HG03097 (cell line): ENCODE data around the gene CGB7.

Source experiments
- ATAC-seq: cut with Tn5 transposase; IDR thresholded peaks from one replicate; pipeline ENCODE4 v1.9.1; 2021; ENCODE audit not compliant: unreplicated experiment, low FRiP score

CGB7 gene

DNA sequence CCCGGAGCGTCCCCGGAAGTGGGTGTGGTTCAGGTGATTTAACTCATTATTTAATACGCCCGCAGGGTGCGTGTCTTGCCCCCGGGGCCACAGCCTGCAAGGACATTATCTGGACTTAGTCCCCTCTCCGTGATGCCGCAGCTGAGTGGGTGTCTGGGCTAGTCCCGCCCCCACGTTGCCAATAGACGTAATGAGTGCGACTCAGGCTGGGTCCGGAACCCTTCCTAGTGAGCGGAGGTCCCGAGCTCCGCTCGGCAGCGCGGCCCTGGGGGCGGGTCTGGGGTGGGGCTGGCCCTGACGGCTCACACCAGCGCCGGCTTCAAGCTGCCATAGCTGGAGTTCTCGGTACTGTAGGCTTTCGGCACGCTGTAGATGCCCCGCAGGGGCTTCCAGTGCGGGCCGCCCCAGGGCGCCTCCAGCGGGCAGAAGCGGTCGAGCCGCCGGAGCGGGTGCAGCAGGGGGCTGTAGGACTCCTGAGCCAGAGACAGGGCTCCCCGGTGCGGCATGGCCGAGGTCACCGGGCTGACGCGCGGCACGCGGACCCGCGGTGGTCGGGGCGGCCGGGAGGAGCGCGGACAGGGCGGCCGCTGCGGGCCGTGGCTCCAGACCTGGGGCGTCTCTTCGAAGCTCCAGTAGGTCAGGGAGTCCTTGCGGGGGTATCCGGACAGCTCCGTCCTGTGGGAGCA lies 39.7 kb downstream of the CGB7 start:
- no peak for ATAC-seq

- ATAC-seq = no peak
Observed at GRCh38 chr19:49017041-49017665, 40.4 kb downstream of the CGB7 start, which contains the start of gene LHB. TSS of gene LHB (minus strand) at chr19:49017091. CDS start at chr19:49017081, 10 bp downstream.

GRCh38 chr19:49016067-49016839 lies 41.3 kb downstream of the CGB7 start:
- ATAC-seq = no peak

DNA sequence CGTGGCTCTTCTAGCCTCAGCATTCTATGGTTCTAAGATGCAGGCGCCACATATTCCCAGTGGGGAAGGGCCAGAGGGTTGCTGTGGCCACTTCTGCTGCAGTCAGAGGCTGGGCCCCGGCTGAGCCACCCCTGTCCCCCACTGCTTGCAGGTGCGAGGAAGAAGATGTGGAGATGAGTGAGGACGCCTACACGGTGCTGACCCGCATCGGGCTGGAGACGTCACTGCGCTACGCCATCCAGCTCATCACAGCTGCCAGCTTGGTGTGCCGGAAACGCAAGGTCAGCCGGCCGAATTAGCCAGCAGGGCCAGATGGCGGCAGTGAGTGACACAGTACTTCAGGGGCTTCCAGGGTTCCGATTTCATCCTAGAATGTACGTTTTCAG lies 42.7 kb downstream of the CGB7 start:
- ATAC-seq = no peak

- no peak for ATAC-seq
Observed at GRCh38 chr19:49014123-49014869, 43.3 kb downstream of the CGB7 start.

DNA sequence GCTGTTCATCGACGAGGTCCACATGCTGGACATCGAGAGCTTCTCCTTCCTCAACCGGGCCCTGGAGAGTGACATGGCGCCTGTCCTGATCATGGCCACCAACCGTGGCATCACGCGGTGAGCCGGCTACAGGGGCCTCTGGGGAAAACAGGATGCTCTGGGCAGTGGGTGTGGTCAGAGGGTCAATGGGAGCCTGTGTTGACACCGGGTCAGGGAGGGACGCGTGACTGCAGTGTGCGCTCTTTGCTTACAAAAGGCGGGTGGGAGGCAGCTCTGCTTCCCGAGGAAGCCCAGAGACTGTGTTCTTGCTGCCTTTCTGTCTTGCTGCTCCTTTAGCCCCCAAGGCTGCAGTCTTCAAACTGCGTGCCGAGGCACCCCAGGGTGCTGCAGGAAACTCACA lies 46.4 kb downstream of the CGB7 start:
- no peak for ATAC-seq

- no peak for ATAC-seq
Observed at GRCh38 chr19:49010453-49010852, 47.1 kb downstream of the CGB7 start.

GRCh38 chr19:49009828-49010227 lies 47.7 kb downstream of the CGB7 start:
- no peak for ATAC-seq

DNA sequence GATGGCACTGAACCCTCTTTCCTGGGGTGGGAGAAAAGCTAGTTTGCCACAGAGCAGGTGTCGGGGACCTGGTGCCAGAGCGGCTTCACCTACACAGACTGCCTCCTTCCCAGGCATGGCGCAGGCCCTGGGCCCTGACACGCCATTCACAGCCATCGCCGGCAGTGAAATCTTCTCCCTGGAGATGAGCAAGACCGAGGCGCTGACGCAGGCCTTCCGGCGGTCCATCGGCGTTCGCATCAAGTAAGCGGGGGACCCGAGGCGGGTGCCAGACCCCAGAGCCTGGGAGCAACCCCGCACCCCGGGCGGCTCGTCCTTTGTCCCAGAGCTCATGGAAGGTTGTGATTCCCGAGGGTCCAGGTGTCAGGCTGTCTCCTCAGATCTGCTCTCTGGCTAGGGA lies 50.6 kb downstream of the CGB7 start:
- no peak for ATAC-seq

DNA sequence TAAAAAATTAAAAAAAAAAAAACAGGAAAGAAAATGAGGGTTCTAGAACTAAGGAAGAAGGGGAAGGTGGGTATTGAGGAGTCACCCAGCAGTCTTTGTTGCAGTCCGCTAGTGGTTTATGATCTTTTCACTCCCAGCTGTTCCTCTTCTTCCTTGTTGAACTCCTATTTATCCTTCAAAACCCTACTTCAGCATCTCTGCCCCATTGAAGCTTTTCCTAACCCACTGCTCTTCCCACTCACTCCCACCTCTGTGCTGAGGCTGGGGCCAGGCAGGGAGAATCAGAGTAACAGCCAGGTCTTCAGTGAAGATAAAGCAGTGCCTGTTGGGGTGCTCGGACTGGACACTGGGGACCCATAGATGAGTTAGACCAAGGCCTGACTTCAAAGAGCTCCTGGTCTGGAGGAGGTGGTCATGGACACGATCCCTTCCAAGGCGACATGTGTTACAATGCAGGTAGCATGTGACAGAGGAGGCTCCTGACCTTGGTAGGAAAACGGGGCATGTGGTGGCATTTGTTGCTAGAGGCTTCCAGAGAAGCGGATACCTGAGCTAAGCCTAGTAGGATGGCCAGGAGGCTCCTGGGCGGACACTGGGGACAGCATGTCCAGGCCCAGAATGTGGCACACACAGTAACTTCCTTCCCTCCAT lies 52.5 kb downstream of the CGB7 start:
- ATAC-seq = no peak
